Measurements from ENCODE around the gene MAN2C1.

The MAN2C1 gene

GRCh38 chr15:75368689-75369239, 357 bp upstream of the MAN2C1 start:
- TF ChIP-seq, protein P1, sequence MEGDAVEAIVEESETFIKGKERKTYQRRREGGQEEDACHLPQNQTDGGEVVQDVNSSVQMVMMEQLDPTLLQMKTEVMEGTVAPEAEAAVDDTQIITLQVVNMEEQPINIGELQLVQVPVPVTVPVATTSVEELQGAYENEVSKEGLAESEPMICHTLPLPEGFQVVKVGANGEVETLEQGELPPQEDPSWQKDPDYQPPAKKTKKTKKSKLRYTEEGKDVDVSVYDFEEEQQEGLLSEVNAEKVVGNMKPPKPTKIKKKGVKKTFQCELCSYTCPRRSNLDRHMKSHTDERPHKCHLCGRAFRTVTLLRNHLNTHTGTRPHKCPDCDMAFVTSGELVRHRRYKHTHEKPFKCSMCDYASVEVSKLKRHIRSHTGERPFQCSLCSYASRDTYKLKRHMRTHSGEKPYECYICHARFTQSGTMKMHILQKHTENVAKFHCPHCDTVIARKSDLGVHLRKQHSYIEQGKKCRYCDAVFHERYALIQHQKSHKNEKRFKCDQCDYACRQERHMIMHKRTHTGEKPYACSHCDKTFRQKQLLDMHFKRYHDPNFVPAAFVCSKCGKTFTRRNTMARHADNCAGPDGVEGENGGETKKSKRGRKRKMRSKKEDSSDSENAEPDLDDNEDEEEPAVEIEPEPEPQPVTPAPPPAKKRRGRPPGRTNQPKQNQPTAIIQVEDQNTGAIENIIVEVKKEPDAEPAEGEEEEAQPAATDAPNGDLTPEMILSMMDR (IDR thresholded peaks at IDR 0.05; ENCODE audit: low read depth, low read length) = no peak
- no peak for TF ChIP-seq EZH2phosphoT487 (IDR thresholded peaks at IDR 0.05; ENCODE audit: low read depth)
- H3K27ac ChIP-seq (ENCODE audit: low read length) = peak overlapping the region; percentile 84
- peaks cover 41% of the 10 kb centered on the region for H3K36me3 ChIP-seq (replicated peaks; ENCODE audit: low read depth, low read length)
- H2AFZ ChIP-seq (ENCODE audit: low read depth, low read length) = no peak overlapping the region; the same call in 1 of the 2 replicates
- peak overlapping the region; percentile 92 for H3K4me2 ChIP-seq (ENCODE audit: low read length)
- H3K9ac ChIP-seq (ENCODE audit: low read length) = peak overlapping the region; percentile 85
- no peaks in the 10 kb centered on the region for H3K9me3 ChIP-seq (ENCODE audit: insufficient read depth, low read length)
- peaks cover 22% of the 10 kb centered on the region for H3K79me2 ChIP-seq (ENCODE audit: low read length)
- no peaks in the 10 kb centered on the region for H4K20me1 ChIP-seq (ENCODE audit: insufficient read depth, low read length)
- peak overlapping the region; percentile 83 for H3K4me3 ChIP-seq (ENCODE audit: low read length)
- H3K27me3 ChIP-seq (ENCODE audit: low read depth, low read length) = no peaks in the 10 kb centered on the region
- peaks cover 16% of the 10 kb centered on the region for H3K4me1 ChIP-seq (ENCODE audit: low read length)

DNA sequence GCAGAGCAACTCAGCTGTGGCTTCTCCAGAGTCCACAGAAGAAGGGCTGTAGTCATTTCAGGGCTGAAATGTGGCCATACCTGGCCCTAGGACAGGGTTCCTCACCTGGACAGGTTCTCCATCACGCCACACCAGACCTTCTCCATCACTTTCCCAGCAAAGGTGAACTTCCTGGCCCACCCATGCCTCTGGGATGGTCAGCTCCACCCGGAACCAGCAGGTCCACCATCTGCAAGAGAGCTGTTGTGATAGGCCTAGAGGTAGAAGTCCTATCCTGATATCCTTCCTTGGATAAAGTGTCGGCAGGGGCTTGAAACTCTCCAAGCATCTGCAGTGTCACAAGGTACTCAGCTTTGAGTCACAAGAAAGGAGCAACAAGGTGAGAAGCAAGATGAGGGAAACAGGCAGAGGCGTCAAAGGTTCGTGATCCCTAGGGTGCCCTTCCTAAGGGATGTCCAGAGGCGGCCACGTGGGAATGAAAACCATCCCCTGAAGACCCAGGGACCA, 948 bp downstream of the MAN2C1 start:
- Histone ChIP-seq H2AFZ (ENCODE audit: low read depth, low read length) (0 out of 2 replicates have a peak overlapping the region, but pooled peaks have one; percentile 12), H3K36me3 (replicated peaks; ENCODE audit: low read depth, low read length) (peaks cover 31% of the 10 kb centered on the region)

GRCh38 chr15:75367006-75367405, 1.4 kb downstream of the MAN2C1 start:
- H3K9ac ChIP-seq (ENCODE audit: low read length) = no peak overlapping the region; the same call in 1 of the 2 replicates
- TF ChIP-seq, protein P1 (IDR thresholded peaks at IDR 0.05; ENCODE audit: low read depth, low read length) = no peak
- TF ChIP-seq EZH2phosphoT487 (IDR thresholded peaks at IDR 0.05; ENCODE audit: low read depth) = no peak
- peaks cover 31% of the 10 kb centered on the region for H3K36me3 ChIP-seq (replicated peaks; ENCODE audit: low read depth, low read length)
- peak overlapping the region; percentile 83; the same call in 1 of the 2 replicates for H3K4me3 ChIP-seq (ENCODE audit: low read length)
- peaks cover 22% of the 10 kb centered on the region for H3K79me2 ChIP-seq (ENCODE audit: low read length)
- H2AFZ ChIP-seq (ENCODE audit: low read depth, low read length) = no peak overlapping the region
- H3K9me3 ChIP-seq (ENCODE audit: insufficient read depth, low read length) = no peaks in the 10 kb centered on the region
- H4K20me1 ChIP-seq (ENCODE audit: insufficient read depth, low read length) = no peaks in the 10 kb centered on the region
- H3K27ac ChIP-seq (ENCODE audit: low read length) = no peak overlapping the region
- H3K4me2 ChIP-seq (ENCODE audit: low read length) = peak overlapping the region; percentile 92
- H3K27me3 ChIP-seq (ENCODE audit: low read depth, low read length) = no peaks in the 10 kb centered on the region
- H3K4me1 ChIP-seq (ENCODE audit: low read length) = peaks cover 16% of the 10 kb centered on the region

More for the DNA sequence above, 948 bp downstream of the MAN2C1 start:
- H3K9me3 ChIP-seq (ENCODE audit: insufficient read depth, low read length) = no peaks in the 10 kb centered on the region
- peak overlapping the region; percentile 83 for H3K4me3 ChIP-seq (ENCODE audit: low read length)
- H3K4me2 ChIP-seq (ENCODE audit: low read length) = peak overlapping the region; percentile 92
- peaks cover 22% of the 10 kb centered on the region for H3K79me2 ChIP-seq (ENCODE audit: low read length)
- TF ChIP-seq, protein P1 (IDR thresholded peaks at IDR 0.05; ENCODE audit: low read depth, low read length) = no peak
- no peak for TF ChIP-seq EZH2phosphoT487 (IDR thresholded peaks at IDR 0.05; ENCODE audit: low read depth)
- H3K9ac ChIP-seq (ENCODE audit: low read length) = peak overlapping the region; percentile 40; the same call in 1 of the 2 replicates
- H3K27ac ChIP-seq (ENCODE audit: low read length) = no peak overlapping the region
- no peaks in the 10 kb centered on the region for H3K27me3 ChIP-seq (ENCODE audit: low read depth, low read length)
- peaks cover 16% of the 10 kb centered on the region for H3K4me1 ChIP-seq (ENCODE audit: low read length)
- H4K20me1 ChIP-seq (ENCODE audit: insufficient read depth, low read length) = no peaks in the 10 kb centered on the region

DNA sequence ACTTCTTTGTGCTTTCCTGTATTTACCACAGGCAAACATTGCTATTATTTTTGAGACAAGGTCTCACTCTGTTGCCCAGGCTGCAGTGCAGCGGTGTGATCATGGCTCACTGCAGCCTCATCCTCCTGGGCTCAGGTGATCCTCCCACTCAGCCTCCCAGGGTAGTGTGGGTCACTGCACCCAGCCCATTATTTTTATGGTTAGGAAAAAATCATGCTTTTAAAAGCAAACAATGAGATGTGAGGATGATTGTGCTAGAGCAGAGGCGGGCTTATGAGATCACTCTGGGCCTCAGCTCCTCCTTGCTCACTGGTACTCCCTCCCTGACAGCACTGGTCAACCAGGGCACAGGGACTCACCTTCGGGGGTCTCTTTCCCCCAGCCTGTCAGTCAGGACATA, 2.2 kb downstream of the MAN2C1 start:
- no peak overlapping the region for H3K4me3 ChIP-seq (ENCODE audit: low read length)
- no peak overlapping the region for H3K27ac ChIP-seq (ENCODE audit: low read length)
- H3K9ac ChIP-seq (ENCODE audit: low read length) = no peak overlapping the region
- TF ChIP-seq, protein P1 (IDR thresholded peaks at IDR 0.05; ENCODE audit: low read depth, low read length) = no peak
- no peak for TF ChIP-seq EZH2phosphoT487 (IDR thresholded peaks at IDR 0.05; ENCODE audit: low read depth)
- H4K20me1 ChIP-seq (ENCODE audit: insufficient read depth, low read length) = no peaks in the 10 kb centered on the region
- no peak overlapping the region for H2AFZ ChIP-seq (ENCODE audit: low read depth, low read length)
- H3K4me2 ChIP-seq (ENCODE audit: low read length) = no peak overlapping the region
- no peaks in the 10 kb centered on the region for H3K27me3 ChIP-seq (ENCODE audit: low read depth, low read length)
- peaks cover 16% of the 10 kb centered on the region for H3K4me1 ChIP-seq (ENCODE audit: low read length)
- H3K9me3 ChIP-seq (ENCODE audit: insufficient read depth, low read length) = no peaks in the 10 kb centered on the region
- peaks cover 23% of the 10 kb centered on the region for H3K36me3 ChIP-seq (replicated peaks; ENCODE audit: low read depth, low read length)
- H3K79me2 ChIP-seq (ENCODE audit: low read length) = peaks cover 22% of the 10 kb centered on the region
